ENCODE results near the gene TNFAIP8L2.

- TF ChIP-seq CREB1 (IDR thresholded peaks at IDR 0.05; ENCODE audit: low read depth) = no peak
- no peak for TF ChIP-seq TCF12 (IDR thresholded peaks at IDR 0.05; ENCODE audit: low read depth)
These were observed 18.7 kb downstream of the TNFAIP8L2 start for GRCh38 chr1:151175041-151175741.
